ENCODE measurements around the gene GIT1. TPM values are rescaled to one million over a fixed set of nuclear protein-coding genes. Genes with fewer than 3 reads are reported as not detected.
A peak's percentile ranks its signal among the peaks of the same experiment; 100 is the strongest.

GIT1 gene
- total RNA-seq, 1 donor from 2014 or later = 39.8 TPM

DNA sequence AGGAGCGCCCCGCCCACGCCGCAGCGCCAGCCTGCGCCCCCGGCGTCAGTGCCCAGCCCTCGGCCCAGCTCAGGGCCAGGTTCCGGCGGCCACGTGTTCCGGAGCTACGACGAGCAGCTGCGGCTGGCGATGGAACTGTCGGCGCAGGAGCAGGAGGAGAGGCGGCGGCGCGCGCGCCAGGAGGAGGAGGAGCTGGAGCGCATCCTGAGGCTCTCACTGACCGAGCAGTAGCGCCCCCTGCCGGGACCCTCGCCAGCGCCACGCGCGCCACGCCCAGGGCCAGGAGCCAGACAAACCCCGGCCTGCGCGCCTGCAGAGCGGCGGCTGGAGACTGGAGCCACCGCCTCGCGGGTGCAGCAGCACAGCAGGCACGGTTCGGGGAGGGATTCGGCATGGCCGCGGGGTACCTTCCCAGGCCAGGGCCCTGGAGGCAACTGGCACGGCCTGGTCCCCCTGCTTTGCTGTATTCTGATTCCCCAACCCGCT is 23.9 kb upstream of the GIT1 start:
- Histone ChIP-seq H3K4me1 (peaks cover 53% of the 10 kb centered on the region), H3K4me3 (peak overlapping the region; percentile 21 to 35)

DNA sequence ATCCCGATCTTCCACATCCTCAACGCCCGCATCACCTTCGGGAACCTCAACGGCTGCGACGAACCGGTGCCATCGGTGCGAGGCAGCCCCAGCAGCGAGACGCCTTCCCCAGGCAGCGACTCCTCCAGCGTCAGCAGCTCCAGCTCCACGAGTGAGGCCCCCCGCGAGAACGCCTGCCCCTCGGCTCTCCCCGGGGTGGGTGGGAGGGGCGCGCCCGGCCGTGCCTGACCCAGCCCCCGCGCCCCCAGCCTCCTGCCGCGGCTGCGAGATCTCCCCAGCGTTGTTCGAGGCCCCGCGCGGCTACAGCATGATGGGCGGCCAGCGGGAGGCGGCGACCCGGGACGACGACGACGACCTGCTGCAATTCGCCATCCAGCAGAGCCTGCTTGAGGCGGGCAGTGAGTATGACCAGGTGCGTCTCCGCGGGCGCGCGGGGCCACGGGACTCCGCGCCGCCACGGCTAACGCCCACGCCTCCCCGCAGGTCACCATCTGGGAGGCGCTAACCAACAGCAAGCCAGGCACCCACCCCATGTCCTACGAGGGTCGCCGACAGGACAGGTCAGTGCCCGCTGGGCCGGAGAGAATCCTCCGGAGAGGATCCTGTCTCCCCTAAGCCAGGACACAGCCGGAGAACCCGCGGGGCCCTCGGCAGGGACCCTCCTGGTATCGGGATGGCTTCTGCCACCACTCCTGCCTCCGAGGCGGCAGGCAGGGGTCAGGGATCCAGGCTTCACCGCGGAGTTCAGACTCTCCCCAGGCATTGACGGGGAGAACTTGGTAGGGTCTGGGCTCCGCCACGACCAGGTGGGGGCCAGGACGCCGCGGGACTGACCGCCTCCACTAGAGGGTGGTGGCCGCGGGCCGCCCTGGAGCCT is 23.2 kb upstream of the GIT1 start:
- Histone ChIP-seq H3K36me3 (no peaks in the 10 kb centered on the region), H3K27me3 (no peaks in the 10 kb centered on the region), H3K27ac (peak overlapping the region; percentile 47), H3K4me3 (peak overlapping the region; percentile 21 to 35), H3K4me1 (peaks cover 45% of the 10 kb centered on the region), H3K9me3 (no peaks in the 10 kb centered on the region)
- DNase-seq (ENCODE audit: extremely low spot score in 2 of 2) = no peak
- intact Hi-C loops (cut with DNase I) = no loop called here
- TF ChIP-seq, protein P1, sequence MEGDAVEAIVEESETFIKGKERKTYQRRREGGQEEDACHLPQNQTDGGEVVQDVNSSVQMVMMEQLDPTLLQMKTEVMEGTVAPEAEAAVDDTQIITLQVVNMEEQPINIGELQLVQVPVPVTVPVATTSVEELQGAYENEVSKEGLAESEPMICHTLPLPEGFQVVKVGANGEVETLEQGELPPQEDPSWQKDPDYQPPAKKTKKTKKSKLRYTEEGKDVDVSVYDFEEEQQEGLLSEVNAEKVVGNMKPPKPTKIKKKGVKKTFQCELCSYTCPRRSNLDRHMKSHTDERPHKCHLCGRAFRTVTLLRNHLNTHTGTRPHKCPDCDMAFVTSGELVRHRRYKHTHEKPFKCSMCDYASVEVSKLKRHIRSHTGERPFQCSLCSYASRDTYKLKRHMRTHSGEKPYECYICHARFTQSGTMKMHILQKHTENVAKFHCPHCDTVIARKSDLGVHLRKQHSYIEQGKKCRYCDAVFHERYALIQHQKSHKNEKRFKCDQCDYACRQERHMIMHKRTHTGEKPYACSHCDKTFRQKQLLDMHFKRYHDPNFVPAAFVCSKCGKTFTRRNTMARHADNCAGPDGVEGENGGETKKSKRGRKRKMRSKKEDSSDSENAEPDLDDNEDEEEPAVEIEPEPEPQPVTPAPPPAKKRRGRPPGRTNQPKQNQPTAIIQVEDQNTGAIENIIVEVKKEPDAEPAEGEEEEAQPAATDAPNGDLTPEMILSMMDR (IDR thresholded peaks at IDR 0.05) = no peak
- TF ChIP-seq POLR2A (IDR thresholded peaks at IDR 0.05) (no peak), POLR2AphosphoS5 (IDR thresholded peaks at IDR 0.05; ENCODE audit: insufficient read depth in 1 of 2, low read depth in 1 of 2) (no peak)

More for the DNA sequence above, 23.9 kb upstream of the GIT1 start:
- Histone ChIP-seq H3K27me3 (no peaks in the 10 kb centered on the region), H3K9me3 (no peaks in the 10 kb centered on the region), H3K27ac (peak overlapping the region; percentile 47), H3K36me3 (no peaks in the 10 kb centered on the region)
- intact Hi-C loops (cut with DNase I) = no loop called here
- DNase-seq (ENCODE audit: extremely low spot score in 2 of 2) = peak in 1 of 2 donors; percentile 88
- peak in 1 of 2 donors; percentile 64 for TF ChIP-seq POLR2AphosphoS5 (IDR thresholded peaks at IDR 0.05; ENCODE audit: insufficient read depth in 1 of 2, low read depth in 1 of 2)
- TF ChIP-seq, protein P1 (IDR thresholded peaks at IDR 0.05) = peak; percentile 59 to 92 (median 86)
- no peak for TF ChIP-seq POLR2A (IDR thresholded peaks at IDR 0.05)

DNA sequence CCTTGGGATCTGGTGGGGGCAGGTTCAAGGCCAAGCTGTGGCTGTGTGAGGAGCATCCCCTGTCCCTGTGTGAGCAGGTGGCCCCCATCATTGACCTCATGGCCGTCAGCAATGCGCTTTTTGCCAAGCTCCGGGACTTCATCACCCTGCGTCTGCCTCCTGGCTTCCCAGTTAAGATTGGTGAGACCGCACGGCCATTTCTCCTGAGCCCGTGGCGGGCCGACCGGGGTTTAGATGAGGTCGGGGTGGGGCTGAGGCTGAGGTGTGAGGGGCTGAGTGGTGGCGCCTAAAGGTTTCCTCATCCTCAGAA is 22.6 kb upstream of the GIT1 start:
- no peak for DNase-seq (ENCODE audit: extremely low spot score in 2 of 2)
- Histone ChIP-seq H3K4me1 (peaks cover 40% of the 10 kb centered on the region), H3K27me3 (no peaks in the 10 kb centered on the region), H3K27ac (no peak overlapping the region), H3K4me3 (no peak overlapping the region), H3K9me3 (no peaks in the 10 kb centered on the region), H3K36me3 (no peaks in the 10 kb centered on the region)
- intact Hi-C loops (cut with DNase I) = no loop called here
- TF ChIP-seq POLR2AphosphoS5 (IDR thresholded peaks at IDR 0.05; ENCODE audit: insufficient read depth in 1 of 2, low read depth in 1 of 2) (no peak), POLR2A (IDR thresholded peaks at IDR 0.05) (no peak)
- TF ChIP-seq, protein P1 (IDR thresholded peaks at IDR 0.05) = no peak

DNA sequence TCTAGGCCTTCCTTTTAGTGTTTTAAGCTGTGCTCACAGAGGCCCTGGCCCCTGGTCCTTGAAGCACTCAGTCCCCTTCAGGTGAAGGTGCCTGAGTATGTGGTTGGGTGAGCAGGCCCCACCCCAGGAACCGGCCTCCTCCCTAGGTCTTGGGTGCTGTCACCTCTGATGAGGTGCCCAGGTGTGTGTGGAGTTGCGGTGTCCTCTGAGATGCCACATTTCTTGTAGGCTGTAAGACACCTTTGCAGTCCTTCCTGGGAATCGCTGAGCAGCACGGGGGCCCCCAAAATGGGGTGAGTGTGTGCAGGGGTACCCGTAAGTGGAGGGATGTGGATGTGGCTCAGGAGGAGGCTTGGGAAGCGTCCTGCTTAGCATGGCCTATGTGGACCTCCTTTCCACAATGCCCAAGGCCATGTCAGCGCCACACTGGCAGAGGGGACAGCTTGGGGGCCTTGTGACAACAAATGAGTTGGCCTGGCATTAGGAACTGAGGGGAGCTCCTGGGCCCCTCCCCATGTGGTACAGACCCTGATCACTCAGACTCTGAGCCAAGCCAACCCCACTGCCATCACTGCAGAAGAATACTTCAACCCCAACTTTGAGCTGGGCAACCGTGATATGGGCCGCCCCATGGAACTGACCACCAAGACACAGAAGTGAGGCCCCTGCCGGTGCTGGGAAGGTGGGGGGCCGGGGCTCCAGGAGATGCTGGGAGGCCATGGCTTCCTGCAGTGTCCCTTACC is 22.1 kb upstream of the GIT1 start:
- intact Hi-C loops (cut with DNase I) = no loop called here
- no peaks in the 10 kb centered on the region for H3K36me3 ChIP-seq
- H3K9me3 ChIP-seq = no peaks in the 10 kb centered on the region
- H3K4me3 ChIP-seq = no peak overlapping the region
- no peak for DNase-seq (ENCODE audit: extremely low spot score in 2 of 2)
- no peaks in the 10 kb centered on the region for H3K27me3 ChIP-seq
- TF ChIP-seq, protein P1 (IDR thresholded peaks at IDR 0.05) = no peak
- TF ChIP-seq POLR2A (IDR thresholded peaks at IDR 0.05) = no peak
- no peak for TF ChIP-seq POLR2AphosphoS5 (IDR thresholded peaks at IDR 0.05; ENCODE audit: insufficient read depth in 1 of 2, low read depth in 1 of 2)
- H3K27ac ChIP-seq = no peak overlapping the region
- peaks cover 34% of the 10 kb centered on the region for H3K4me1 ChIP-seq

All from vagina (tissue), 2 donors.